Measurements from ENCODE around the gene ALDH1A2.

ALDH1A2 gene

GRCh38 chr15:57946491-57947048 is 118.9 kb downstream of the ALDH1A2 start:
- H3K9me3 Mint-ChIP-seq: no peaks in the 10 kb centered on the region
- no peaks in the 10 kb centered on the region for H3K36me3 Mint-ChIP-seq (ENCODE audit: low read depth)
- no peak overlapping the region for H3K4me3 Mint-ChIP-seq
- H3K27ac Mint-ChIP-seq: no peak overlapping the region
- no peaks in the 10 kb centered on the region for H3K4me1 Mint-ChIP-seq (ENCODE audit: low read depth)
- intact Hi-C loops (cut with micrococcal nuclease): no loop called here
- peaks cover 7% of the 10 kb centered on the region for H3K27me3 Mint-ChIP-seq

GRCh38 chr15:57945616-57946015 is 119.9 kb downstream of the ALDH1A2 start:
- H3K9me3 Mint-ChIP-seq: no peaks in the 10 kb centered on the region
- H3K27ac Mint-ChIP-seq: no peak overlapping the region
- H3K4me1 Mint-ChIP-seq (ENCODE audit: low read depth): no peaks in the 10 kb centered on the region
- H3K36me3 Mint-ChIP-seq (ENCODE audit: low read depth): no peaks in the 10 kb centered on the region
- H3K27me3 Mint-ChIP-seq: peaks cover 1% of the 10 kb centered on the region
- intact Hi-C loops (cut with micrococcal nuclease): no loop called here
- H3K4me3 Mint-ChIP-seq: no peak overlapping the region

GRCh38 chr15:57943754-57944420 is 121.6 kb downstream of the ALDH1A2 start:
- intact Hi-C loops (cut with micrococcal nuclease): no loop called here

GRCh38 chr15:57943171-57943570 is 122.3 kb downstream of the ALDH1A2 start:
- Mint-ChIP-seq H3K27ac (no peak overlapping the region), H3K27me3 (peaks cover 7% of the 10 kb centered on the region), H3K4me3 (no peak overlapping the region)

More at GRCh38 chr15:57943754-57944420, 121.6 kb downstream of the ALDH1A2 start:
- peaks cover 5% of the 10 kb centered on the region for H3K27me3 Mint-ChIP-seq
- H3K36me3 Mint-ChIP-seq (ENCODE audit: low read depth): no peaks in the 10 kb centered on the region
- no peaks in the 10 kb centered on the region for H3K9me3 Mint-ChIP-seq
- no peaks in the 10 kb centered on the region for H3K4me1 Mint-ChIP-seq (ENCODE audit: low read depth)
- no peak overlapping the region for H3K27ac Mint-ChIP-seq
- no peak overlapping the region for H3K4me3 Mint-ChIP-seq

GRCh38 chr15:57941816-57942215 is 123.7 kb downstream of the ALDH1A2 start:
- H3K9me3 Mint-ChIP-seq: no peaks in the 10 kb centered on the region
- H3K4me1 Mint-ChIP-seq (ENCODE audit: low read depth): no peaks in the 10 kb centered on the region
- intact Hi-C loops (cut with micrococcal nuclease): no loop called here
- H3K27ac Mint-ChIP-seq: no peak overlapping the region
- no peak overlapping the region for H3K4me3 Mint-ChIP-seq
- H3K36me3 Mint-ChIP-seq (ENCODE audit: low read depth): no peaks in the 10 kb centered on the region
- H3K27me3 Mint-ChIP-seq: peaks cover 9% of the 10 kb centered on the region

More at GRCh38 chr15:57943171-57943570, 122.3 kb downstream of the ALDH1A2 start:
- no peaks in the 10 kb centered on the region for H3K36me3 Mint-ChIP-seq (ENCODE audit: low read depth)
- intact Hi-C loops (cut with micrococcal nuclease): no loop called here
- H3K9me3 Mint-ChIP-seq: no peaks in the 10 kb centered on the region
- H3K4me1 Mint-ChIP-seq (ENCODE audit: low read depth): no peaks in the 10 kb centered on the region

- Mint-ChIP-seq H3K27me3 (peaks cover 8% of the 10 kb centered on the region), H3K27ac (no peak overlapping the region), H3K4me1 (ENCODE audit: low read depth) (no peaks in the 10 kb centered on the region), H3K9me3 (no peaks in the 10 kb centered on the region), H3K4me3 (no peak overlapping the region), H3K36me3 (ENCODE audit: low read depth) (no peaks in the 10 kb centered on the region)
- intact Hi-C loops (cut with micrococcal nuclease): no loop called here
Measured at GRCh38 chr15:57932348-57932747, 133.2 kb downstream of the ALDH1A2 start.

- no peaks in the 10 kb centered on the region for H3K36me3 Mint-ChIP-seq (ENCODE audit: low read depth)
- intact Hi-C loops (cut with micrococcal nuclease): no loop called here
- H3K27ac Mint-ChIP-seq: no peak overlapping the region
Measured at GRCh38 chr15:57931570-57931969, 133.9 kb downstream of the ALDH1A2 start.

GRCh38 chr15:57927091-57927631 is 138.3 kb downstream of the ALDH1A2 start:
- peaks cover 7% of the 10 kb centered on the region for H3K27me3 Mint-ChIP-seq
- intact Hi-C loops (cut with micrococcal nuclease): no loop called here
- no peak overlapping the region for H3K27ac Mint-ChIP-seq
- no peaks in the 10 kb centered on the region for H3K4me1 Mint-ChIP-seq (ENCODE audit: low read depth)
- no peak overlapping the region for H3K4me3 Mint-ChIP-seq
- no peaks in the 10 kb centered on the region for H3K9me3 Mint-ChIP-seq
- H3K36me3 Mint-ChIP-seq (ENCODE audit: low read depth): no peaks in the 10 kb centered on the region

More at GRCh38 chr15:57931570-57931969, 133.9 kb downstream of the ALDH1A2 start:
- H3K27me3 Mint-ChIP-seq: peaks cover 6% of the 10 kb centered on the region
- no peak overlapping the region for H3K4me3 Mint-ChIP-seq
- H3K9me3 Mint-ChIP-seq: no peaks in the 10 kb centered on the region
- no peaks in the 10 kb centered on the region for H3K4me1 Mint-ChIP-seq (ENCODE audit: low read depth)

- H3K27me3 Mint-ChIP-seq: peaks cover 3% of the 10 kb centered on the region
- no peaks in the 10 kb centered on the region for H3K9me3 Mint-ChIP-seq
- H3K27ac Mint-ChIP-seq: no peak overlapping the region
- H3K36me3 Mint-ChIP-seq (ENCODE audit: low read depth): no peaks in the 10 kb centered on the region
- H3K4me3 Mint-ChIP-seq: no peak overlapping the region
- no peaks in the 10 kb centered on the region for H3K4me1 Mint-ChIP-seq (ENCODE audit: low read depth)
- intact Hi-C loops (cut with micrococcal nuclease): no loop called here
Measured at GRCh38 chr15:57925650-57926049, 139.9 kb downstream of the ALDH1A2 start.

- Mint-ChIP-seq H3K9me3 (no peaks in the 10 kb centered on the region), H3K27me3 (peaks cover 5% of the 10 kb centered on the region), H3K36me3 (ENCODE audit: low read depth) (no peaks in the 10 kb centered on the region), H3K4me1 (ENCODE audit: low read depth) (no peaks in the 10 kb centered on the region), H3K27ac (no peak overlapping the region), H3K4me3 (no peak overlapping the region)
- intact Hi-C loops (cut with micrococcal nuclease): no loop called here
Measured at GRCh38 chr15:57924598-57924997, 140.9 kb downstream of the ALDH1A2 start.

- Mint-ChIP-seq H3K27me3 (peaks cover 7% of the 10 kb centered on the region), H3K4me3 (no peak overlapping the region), H3K36me3 (ENCODE audit: low read depth) (no peaks in the 10 kb centered on the region), H3K4me1 (ENCODE audit: low read depth) (no peaks in the 10 kb centered on the region), H3K27ac (no peak overlapping the region), H3K9me3 (no peaks in the 10 kb centered on the region)
- intact Hi-C loops (cut with micrococcal nuclease): no loop called here
Measured at GRCh38 chr15:57923750-57924149, 141.8 kb downstream of the ALDH1A2 start.

- no peaks in the 10 kb centered on the region for H3K4me1 Mint-ChIP-seq (ENCODE audit: low read depth)
- no peak overlapping the region for H3K27ac Mint-ChIP-seq
- H3K9me3 Mint-ChIP-seq: no peaks in the 10 kb centered on the region
- H3K4me3 Mint-ChIP-seq: no peak overlapping the region
- H3K36me3 Mint-ChIP-seq (ENCODE audit: low read depth): no peaks in the 10 kb centered on the region
- peaks cover 9% of the 10 kb centered on the region for H3K27me3 Mint-ChIP-seq
- intact Hi-C loops (cut with micrococcal nuclease): no loop called here
Measured at GRCh38 chr15:57923306-57923705, 142.2 kb downstream of the ALDH1A2 start.

GRCh38 chr15:57922776-57923175 is 142.7 kb downstream of the ALDH1A2 start:
- intact Hi-C loops (cut with micrococcal nuclease): no loop called here
- Mint-ChIP-seq H3K36me3 (ENCODE audit: low read depth) (no peaks in the 10 kb centered on the region), H3K4me1 (ENCODE audit: low read depth) (no peaks in the 10 kb centered on the region), H3K4me3 (no peak overlapping the region), H3K27me3 (peaks cover 12% of the 10 kb centered on the region), H3K9me3 (no peaks in the 10 kb centered on the region), H3K27ac (no peak overlapping the region)

- intact Hi-C loops (cut with micrococcal nuclease): no loop called here
- Mint-ChIP-seq H3K4me1 (ENCODE audit: low read depth) (no peaks in the 10 kb centered on the region), H3K4me3 (no peak overlapping the region), H3K27ac (no peak overlapping the region), H3K36me3 (ENCODE audit: low read depth) (no peaks in the 10 kb centered on the region), H3K9me3 (no peaks in the 10 kb centered on the region), H3K27me3 (peaks cover 12% of the 10 kb centered on the region)
Measured at GRCh38 chr15:57921371-57921770, 144.1 kb downstream of the ALDH1A2 start.

Data from dendritic cell treated with granulocyte-macrophage colony-stimulating factor and Interleukin-4, amounts not matched to agents 40 ng/mL and 50 ng/mL, for 4 days (primary cell).